Measurements from ENCODE around the gene RELN. TPM values are rescaled to one million over a fixed set of nuclear protein-coding genes. Genes with fewer than 3 reads are reported as not detected.

The RELN gene
- total and polyA plus RNA-seq, 2 experiments from 2014 or later: 3.9 to 22.0 TPM

DNA sequence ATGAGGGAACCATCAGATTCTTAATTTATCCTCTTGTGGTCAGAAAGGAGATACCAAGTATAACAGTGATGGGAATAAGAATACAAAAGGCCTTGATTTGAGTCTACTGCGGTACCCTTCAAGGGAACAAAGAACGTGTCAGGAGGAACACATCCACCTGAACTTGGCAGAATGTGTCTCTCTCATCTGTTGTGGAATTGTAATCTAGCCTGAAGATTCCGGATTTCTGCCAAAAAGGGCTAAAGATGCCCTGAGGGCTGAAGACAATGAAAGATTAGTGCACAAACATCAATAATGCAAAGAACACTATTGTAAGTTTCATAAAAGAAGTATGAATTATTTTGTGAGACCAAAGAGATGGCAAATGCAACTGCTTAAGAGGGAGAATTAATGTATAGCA lies 134.8 kb downstream of the RELN start:
- Histone ChIP-seq H3K27me3 (no peaks in the 10 kb centered on the region), H3K9me2 (replicated peaks; ENCODE audit: insufficient read depth) (no peaks in the 10 kb centered on the region), H3K4me2 (no peak overlapping the region), H4K20me1 (ENCODE audit: insufficient read depth, poor library complexity, severe bottlenecking) (no peaks in the 10 kb centered on the region), H3K4me3 (no peak overlapping the region), H3K36me3 (replicated peaks; ENCODE audit: insufficient read depth, low read depth) (no peaks in the 10 kb centered on the region), H3K27ac (no peak overlapping the region), H2AFZ (no peak overlapping the region), H3K79me2 (no peaks in the 10 kb centered on the region), H3K9me3 (ENCODE audit: low read depth) (no peaks in the 10 kb centered on the region), H3K4me1 (ENCODE audit: insufficient read depth) (no peaks in the 10 kb centered on the region)
- 79% methylated on average over 3 of the region's 3 CpGs for WGBS (ENCODE audit: low lambda C conversion rate, missing lambda C conversion rate)
- DNase-seq (ENCODE audit: low spot score): no peak
- TF ChIP-seq EZH2phosphoT487 (IDR thresholded peaks at IDR 0.05; ENCODE audit: low read depth, severe bottlenecking, unreplicated experiment) (no peak), EZH2 (IDR thresholded peaks at IDR 0.05; ENCODE audit: borderline replicate concordance) (no peak)
- TF ChIP-seq, protein P1, sequence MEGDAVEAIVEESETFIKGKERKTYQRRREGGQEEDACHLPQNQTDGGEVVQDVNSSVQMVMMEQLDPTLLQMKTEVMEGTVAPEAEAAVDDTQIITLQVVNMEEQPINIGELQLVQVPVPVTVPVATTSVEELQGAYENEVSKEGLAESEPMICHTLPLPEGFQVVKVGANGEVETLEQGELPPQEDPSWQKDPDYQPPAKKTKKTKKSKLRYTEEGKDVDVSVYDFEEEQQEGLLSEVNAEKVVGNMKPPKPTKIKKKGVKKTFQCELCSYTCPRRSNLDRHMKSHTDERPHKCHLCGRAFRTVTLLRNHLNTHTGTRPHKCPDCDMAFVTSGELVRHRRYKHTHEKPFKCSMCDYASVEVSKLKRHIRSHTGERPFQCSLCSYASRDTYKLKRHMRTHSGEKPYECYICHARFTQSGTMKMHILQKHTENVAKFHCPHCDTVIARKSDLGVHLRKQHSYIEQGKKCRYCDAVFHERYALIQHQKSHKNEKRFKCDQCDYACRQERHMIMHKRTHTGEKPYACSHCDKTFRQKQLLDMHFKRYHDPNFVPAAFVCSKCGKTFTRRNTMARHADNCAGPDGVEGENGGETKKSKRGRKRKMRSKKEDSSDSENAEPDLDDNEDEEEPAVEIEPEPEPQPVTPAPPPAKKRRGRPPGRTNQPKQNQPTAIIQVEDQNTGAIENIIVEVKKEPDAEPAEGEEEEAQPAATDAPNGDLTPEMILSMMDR (IDR thresholded peaks at IDR 0.05; ENCODE audit: poor library complexity): no peak

DNA sequence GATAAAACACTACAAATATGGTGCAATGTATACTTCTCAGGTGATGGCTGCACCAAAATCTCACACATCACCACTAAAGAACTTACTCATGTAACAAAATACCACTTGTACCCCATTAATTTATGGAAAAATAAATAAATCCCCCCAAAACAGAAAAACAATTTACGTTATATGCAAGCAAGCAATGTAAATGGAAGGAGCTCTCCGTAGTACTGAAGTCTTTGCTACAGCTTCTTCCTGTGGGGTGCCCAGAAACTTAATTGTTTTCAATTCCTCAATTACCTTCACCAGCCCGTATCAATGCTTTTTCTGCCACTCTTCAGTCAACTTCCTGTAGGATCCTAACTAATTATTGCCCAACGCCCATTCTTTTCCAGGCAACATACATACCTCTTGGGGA lies 138.1 kb downstream of the RELN start:
- Histone ChIP-seq H3K27me3 (no peaks in the 10 kb centered on the region), H4K20me1 (ENCODE audit: insufficient read depth, poor library complexity, severe bottlenecking) (no peaks in the 10 kb centered on the region), H3K27ac (no peak overlapping the region), H3K36me3 (replicated peaks; ENCODE audit: insufficient read depth, low read depth) (no peaks in the 10 kb centered on the region), H3K4me3 (no peak overlapping the region), H3K4me1 (ENCODE audit: insufficient read depth) (no peaks in the 10 kb centered on the region), H3K79me2 (no peaks in the 10 kb centered on the region), H2AFZ (no peak overlapping the region), H3K4me2 (no peak overlapping the region), H3K9me3 (ENCODE audit: low read depth) (no peaks in the 10 kb centered on the region), H3K9me2 (replicated peaks; ENCODE audit: insufficient read depth) (no peaks in the 10 kb centered on the region)
- TF ChIP-seq EZH2 (IDR thresholded peaks at IDR 0.05; ENCODE audit: borderline replicate concordance): no peak
- no peak for TF ChIP-seq EZH2phosphoT487 (IDR thresholded peaks at IDR 0.05; ENCODE audit: low read depth, severe bottlenecking, unreplicated experiment)
- TF ChIP-seq, protein P1 (IDR thresholded peaks at IDR 0.05; ENCODE audit: poor library complexity): no peak
- 62% methylated on average over 4 of the region's 4 CpGs for WGBS (ENCODE audit: low lambda C conversion rate, missing lambda C conversion rate)
- peak; percentile 63 for DNase-seq (ENCODE audit: low spot score)

DNA sequence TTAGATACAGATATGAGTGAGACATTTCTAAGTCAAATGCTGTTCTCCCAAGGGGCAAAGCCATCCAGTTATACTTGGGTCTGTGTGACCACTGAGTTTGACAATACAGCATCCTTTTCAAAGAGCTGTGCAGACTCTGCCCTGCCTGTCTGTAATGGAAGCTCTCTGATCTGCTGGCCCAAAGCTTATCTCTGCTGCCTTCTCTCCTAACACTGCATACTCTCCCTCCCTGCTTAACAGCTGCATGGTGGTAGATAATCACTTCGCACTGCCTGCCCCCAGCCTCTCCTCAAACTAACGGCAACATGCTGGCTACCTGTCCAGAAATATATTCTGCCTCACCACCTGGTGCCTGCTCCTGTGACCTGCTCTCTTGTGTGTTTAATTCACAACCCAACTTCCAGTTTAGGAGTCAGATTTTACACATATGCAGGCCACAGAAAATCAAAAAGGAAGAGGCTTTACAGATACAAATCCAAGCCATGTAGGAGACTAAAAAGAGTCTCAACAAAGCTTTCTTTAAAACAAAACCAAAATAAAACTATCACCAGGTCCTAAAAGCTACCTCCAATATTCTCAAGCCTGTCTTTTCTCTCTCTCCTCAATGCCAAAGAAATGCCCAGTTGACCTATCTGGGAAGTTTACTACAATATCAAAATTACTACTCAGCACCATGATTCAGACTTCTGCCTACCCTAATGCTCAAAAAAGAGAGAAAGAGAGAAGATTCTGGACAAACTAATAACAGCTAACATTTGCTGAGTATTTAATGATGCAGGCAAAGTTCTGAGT lies 145.6 kb downstream of the RELN start:
- H3K4me2 ChIP-seq: no peak overlapping the region
- H3K4me1 ChIP-seq (ENCODE audit: insufficient read depth): no peaks in the 10 kb centered on the region
- H3K9me2 ChIP-seq (replicated peaks; ENCODE audit: insufficient read depth): no peaks in the 10 kb centered on the region
- H2AFZ ChIP-seq: no peak overlapping the region
- no peak overlapping the region for H3K4me3 ChIP-seq
- H3K27ac ChIP-seq: no peak overlapping the region
- no peak for DNase-seq (ENCODE audit: low spot score)
- H3K36me3 ChIP-seq (replicated peaks; ENCODE audit: insufficient read depth, low read depth): no peaks in the 10 kb centered on the region
- H4K20me1 ChIP-seq (ENCODE audit: insufficient read depth, poor library complexity, severe bottlenecking): no peaks in the 10 kb centered on the region
- H3K9me3 ChIP-seq (ENCODE audit: low read depth): no peaks in the 10 kb centered on the region
- WGBS (ENCODE audit: low lambda C conversion rate, missing lambda C conversion rate): 45% methylated on average over 2 of the region's 2 CpGs
- TF ChIP-seq EZH2 (IDR thresholded peaks at IDR 0.05; ENCODE audit: borderline replicate concordance): no peak
- TF ChIP-seq, protein P1 (IDR thresholded peaks at IDR 0.05; ENCODE audit: poor library complexity): no peak
- TF ChIP-seq EZH2phosphoT487 (IDR thresholded peaks at IDR 0.05; ENCODE audit: low read depth, severe bottlenecking, unreplicated experiment): no peak
- H3K27me3 ChIP-seq: no peaks in the 10 kb centered on the region
- no peaks in the 10 kb centered on the region for H3K79me2 ChIP-seq

Measured in hepatocyte (in vitro differentiated cells).